ENCODE data around the gene ERRFI1.

Gene ERRFI1

DNA sequence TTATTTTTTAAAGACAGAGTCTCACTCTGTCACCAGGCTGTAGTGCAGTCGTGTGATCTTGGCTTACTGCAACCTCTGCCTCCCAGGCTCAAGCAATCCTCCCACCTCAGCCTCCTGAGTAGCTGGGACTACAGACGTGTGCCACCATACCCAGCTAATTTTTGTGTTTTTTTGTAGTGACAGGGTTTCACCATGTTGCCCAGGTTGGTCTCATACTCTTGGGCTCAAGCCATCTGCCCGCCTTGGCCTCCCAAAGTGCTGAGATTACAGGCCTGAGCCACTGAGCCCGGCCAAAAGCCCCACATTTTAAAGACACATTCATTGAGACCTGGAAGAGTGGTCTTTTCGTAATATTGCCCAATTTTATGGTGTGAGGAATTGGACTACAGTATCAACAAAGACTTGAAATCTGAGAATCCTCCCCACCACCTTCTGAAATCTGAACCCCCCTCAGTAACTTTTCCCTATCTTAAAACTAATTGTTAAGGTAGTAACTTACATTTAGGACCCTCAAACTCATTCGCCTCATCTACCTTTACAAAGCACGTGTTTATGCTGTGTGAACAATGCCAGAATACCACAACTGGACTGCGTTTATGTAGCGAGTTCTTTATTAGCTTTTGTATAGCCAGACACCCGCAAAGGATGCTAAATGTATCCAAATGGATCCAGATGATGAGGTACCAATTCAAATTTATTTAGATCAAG lies 2.7 kb downstream of the ERRFI1 start:
- H3K4me1 ChIP-seq (ENCODE audit: insufficient read depth, insufficient read length): peaks cover 4% of the 10 kb centered on the region
- H3K9me3 ChIP-seq (ENCODE audit: insufficient read depth, low read length): no peaks in the 10 kb centered on the region
- H3K36me3 ChIP-seq (ENCODE audit: insufficient read depth, insufficient read length, low read length): no peaks in the 10 kb centered on the region
- no peak for TF ChIP-seq ZNF274 (IDR thresholded peaks at IDR 0.05; ENCODE audit: low read depth, low read length)
- TF ChIP-seq SUZ12 (IDR thresholded peaks at IDR 0.05; ENCODE audit: extremely low read depth, insufficient read depth, insufficient read length): no peak
- no peak for TF ChIP-seq YY1 (IDR thresholded peaks at IDR 0.05; ENCODE audit: insufficient read depth, insufficient read length)
- no peak for DNase-seq (ENCODE audit: low read depth, low spot score)
- no peak overlapping the region for H3K9ac ChIP-seq (ENCODE audit: insufficient read length, low read depth)
- H3K27me3 ChIP-seq (ENCODE audit: insufficient read depth, insufficient read length): peaks cover 5% of the 10 kb centered on the region
- no peak overlapping the region for H3K4me3 ChIP-seq (ENCODE audit: insufficient read length, low read depth)

DNA sequence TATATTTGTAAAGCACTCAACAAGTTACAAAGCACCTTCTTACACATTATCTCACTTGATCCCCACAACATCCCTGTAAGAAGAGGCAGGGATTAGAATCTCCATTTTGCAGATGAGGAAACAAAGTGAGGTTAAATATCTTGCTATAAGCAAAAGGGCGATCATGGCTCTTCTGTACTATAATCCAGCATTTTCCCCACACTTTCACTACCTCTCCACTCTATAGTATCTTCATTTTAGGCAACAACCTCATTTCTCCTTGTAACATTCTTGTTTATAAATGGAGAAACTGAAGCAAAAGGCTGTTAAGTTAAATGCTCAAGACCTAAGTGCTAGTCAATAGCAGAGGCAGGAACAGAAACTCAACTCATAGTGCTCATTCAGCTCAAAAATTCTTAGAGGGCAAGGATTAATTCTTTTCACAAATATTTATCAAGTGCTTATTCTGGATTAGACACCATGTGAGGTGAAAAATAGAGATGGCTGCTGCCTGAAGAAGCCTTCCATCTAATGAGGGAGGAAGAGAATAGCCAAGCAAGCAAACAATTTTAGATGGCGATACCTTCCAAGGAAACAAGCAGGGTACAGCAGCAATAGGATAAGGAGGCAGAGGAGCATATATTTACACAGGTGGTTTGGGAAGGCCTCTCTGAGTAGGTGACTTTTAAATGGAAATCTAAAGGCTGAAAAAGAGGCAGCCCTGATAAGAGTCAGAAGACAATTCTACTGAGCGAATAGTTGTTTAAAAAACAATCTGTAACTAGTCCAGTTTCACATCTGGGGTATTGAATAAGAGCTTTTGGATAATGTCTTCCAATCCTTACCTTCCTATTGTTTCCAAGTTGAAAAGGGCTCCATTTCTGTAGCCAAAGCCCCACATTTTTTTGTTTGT lies 3.5 kb downstream of the ERRFI1 start:
- no peak for TF ChIP-seq YY1 (IDR thresholded peaks at IDR 0.05; ENCODE audit: insufficient read depth, insufficient read length)
- TF ChIP-seq ZNF274 (IDR thresholded peaks at IDR 0.05; ENCODE audit: low read depth, low read length): no peak
- no peak for TF ChIP-seq SUZ12 (IDR thresholded peaks at IDR 0.05; ENCODE audit: extremely low read depth, insufficient read depth, insufficient read length)
- H3K36me3 ChIP-seq (ENCODE audit: insufficient read depth, insufficient read length, low read length): no peaks in the 10 kb centered on the region
- H3K27me3 ChIP-seq (ENCODE audit: insufficient read depth, insufficient read length): peaks cover 5% of the 10 kb centered on the region
- H3K4me1 ChIP-seq (ENCODE audit: insufficient read depth, insufficient read length): peaks cover 4% of the 10 kb centered on the region
- H3K9me3 ChIP-seq (ENCODE audit: insufficient read depth, low read length): no peaks in the 10 kb centered on the region
- DNase-seq (ENCODE audit: low read depth, low spot score): no peak
- no peak overlapping the region for H3K9ac ChIP-seq (ENCODE audit: insufficient read length, low read depth)
- H3K4me3 ChIP-seq (ENCODE audit: insufficient read length, low read depth): no peak overlapping the region

DNA sequence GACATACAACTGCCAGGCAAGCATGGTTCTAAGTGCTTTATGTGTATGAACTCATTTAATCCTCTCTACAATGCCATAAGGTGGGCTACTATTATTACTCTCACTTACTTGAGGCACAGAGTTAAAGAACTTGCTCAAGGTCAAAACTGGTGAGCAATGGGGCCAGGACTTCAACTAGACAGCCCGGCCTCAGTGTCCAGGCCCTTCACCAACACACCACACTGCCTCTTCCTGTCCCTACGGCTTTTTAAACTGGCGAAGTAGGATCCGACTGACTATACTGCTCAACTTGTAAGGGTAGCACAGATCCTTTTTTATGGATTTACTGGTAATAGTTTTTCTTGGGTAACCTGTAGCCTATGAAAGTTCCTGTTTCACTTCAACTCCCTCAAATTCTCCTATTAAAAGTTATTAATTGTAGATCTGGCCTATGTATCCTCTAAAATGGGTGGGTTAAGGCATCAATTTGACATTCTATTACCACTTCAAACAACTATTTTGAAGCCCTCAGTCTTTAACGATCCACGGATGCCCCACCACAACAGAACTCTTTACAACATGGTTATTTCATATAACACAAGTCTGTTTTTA lies 4.3 kb downstream of the ERRFI1 start:
- no peak for TF ChIP-seq YY1 (IDR thresholded peaks at IDR 0.05; ENCODE audit: insufficient read depth, insufficient read length)
- Histone ChIP-seq H3K4me3 (ENCODE audit: insufficient read length, low read depth) (no peak overlapping the region), H3K4me1 (ENCODE audit: insufficient read depth, insufficient read length) (peaks cover under 1% of the 10 kb centered on the region), H3K9me3 (ENCODE audit: insufficient read depth, low read length) (no peaks in the 10 kb centered on the region), H3K9ac (ENCODE audit: insufficient read length, low read depth) (no peak overlapping the region), H3K36me3 (ENCODE audit: insufficient read depth, insufficient read length, low read length) (no peaks in the 10 kb centered on the region), H3K27me3 (ENCODE audit: insufficient read depth, insufficient read length) (peaks cover 1% of the 10 kb centered on the region)
- DNase-seq (ENCODE audit: low read depth, low spot score): no peak

DNA sequence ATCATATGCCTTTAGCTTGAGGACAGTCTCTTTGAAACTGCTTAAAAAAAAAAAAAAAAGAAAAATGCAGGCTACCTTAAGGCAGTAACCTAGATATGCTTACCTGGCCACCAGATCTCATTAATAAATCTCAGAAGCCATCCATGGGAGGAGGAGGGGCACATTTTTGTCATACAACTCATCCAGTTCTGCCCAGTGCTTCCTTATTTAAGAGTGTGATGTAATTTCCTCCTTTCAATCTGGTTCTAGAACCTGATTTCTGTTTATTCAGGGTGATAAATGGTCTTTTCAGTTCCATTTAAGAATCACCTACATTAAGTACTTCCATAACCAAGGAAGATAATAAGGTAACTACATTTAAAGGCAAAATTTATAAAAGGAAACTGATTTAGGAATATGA lies 6.1 kb downstream of the ERRFI1 start:
- Histone ChIP-seq H3K4me3 (ENCODE audit: insufficient read length, low read depth) (no peak overlapping the region), H3K4me1 (ENCODE audit: insufficient read depth, insufficient read length) (no peaks in the 10 kb centered on the region), H3K9ac (ENCODE audit: insufficient read length, low read depth) (no peak overlapping the region), H3K9me3 (ENCODE audit: insufficient read depth, low read length) (no peaks in the 10 kb centered on the region), H3K36me3 (ENCODE audit: insufficient read depth, insufficient read length, low read length) (peaks cover 5% of the 10 kb centered on the region), H3K27me3 (ENCODE audit: insufficient read depth, insufficient read length) (no peaks in the 10 kb centered on the region)
- TF ChIP-seq SUZ12 (IDR thresholded peaks at IDR 0.05; ENCODE audit: extremely low read depth, insufficient read depth, insufficient read length) (no peak), YY1 (IDR thresholded peaks at IDR 0.05; ENCODE audit: insufficient read depth, insufficient read length) (no peak), ZNF274 (IDR thresholded peaks at IDR 0.05; ENCODE audit: low read depth, low read length) (no peak)
- DNase-seq (ENCODE audit: low read depth, low spot score): no peak

DNA sequence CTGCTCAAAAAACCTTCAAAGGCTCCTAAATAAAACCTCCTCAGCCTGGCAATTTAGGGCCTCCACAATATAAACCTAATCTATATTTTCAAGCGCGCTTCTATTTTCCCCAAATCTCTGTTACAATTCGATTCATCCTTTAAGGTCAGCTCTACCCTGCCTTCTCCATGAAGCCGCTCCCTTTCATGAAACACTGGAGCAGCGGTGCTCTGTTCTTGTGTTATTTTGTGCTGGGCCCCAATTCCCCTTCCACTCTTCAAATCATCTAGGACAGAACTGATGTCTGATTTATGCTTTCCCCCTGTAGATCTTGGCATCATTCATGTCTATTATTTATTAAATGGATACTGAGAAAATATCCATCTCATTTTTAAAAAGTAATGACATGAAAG lies 6.9 kb downstream of the ERRFI1 start:
- H3K9me3 ChIP-seq (ENCODE audit: insufficient read depth, low read length): no peaks in the 10 kb centered on the region
- H3K27me3 ChIP-seq (ENCODE audit: insufficient read depth, insufficient read length): no peaks in the 10 kb centered on the region
- no peak overlapping the region for H3K9ac ChIP-seq (ENCODE audit: insufficient read length, low read depth)
- no peak for DNase-seq (ENCODE audit: low read depth, low spot score)
- TF ChIP-seq SUZ12 (IDR thresholded peaks at IDR 0.05; ENCODE audit: extremely low read depth, insufficient read depth, insufficient read length) (no peak), YY1 (IDR thresholded peaks at IDR 0.05; ENCODE audit: insufficient read depth, insufficient read length) (no peak), ZNF274 (IDR thresholded peaks at IDR 0.05; ENCODE audit: low read depth, low read length) (no peak)
- peaks cover 12% of the 10 kb centered on the region for H3K36me3 ChIP-seq (ENCODE audit: insufficient read depth, insufficient read length, low read length)
- H3K4me3 ChIP-seq (ENCODE audit: insufficient read length, low read depth): no peak overlapping the region
- no peaks in the 10 kb centered on the region for H3K4me1 ChIP-seq (ENCODE audit: insufficient read depth, insufficient read length)

DNA sequence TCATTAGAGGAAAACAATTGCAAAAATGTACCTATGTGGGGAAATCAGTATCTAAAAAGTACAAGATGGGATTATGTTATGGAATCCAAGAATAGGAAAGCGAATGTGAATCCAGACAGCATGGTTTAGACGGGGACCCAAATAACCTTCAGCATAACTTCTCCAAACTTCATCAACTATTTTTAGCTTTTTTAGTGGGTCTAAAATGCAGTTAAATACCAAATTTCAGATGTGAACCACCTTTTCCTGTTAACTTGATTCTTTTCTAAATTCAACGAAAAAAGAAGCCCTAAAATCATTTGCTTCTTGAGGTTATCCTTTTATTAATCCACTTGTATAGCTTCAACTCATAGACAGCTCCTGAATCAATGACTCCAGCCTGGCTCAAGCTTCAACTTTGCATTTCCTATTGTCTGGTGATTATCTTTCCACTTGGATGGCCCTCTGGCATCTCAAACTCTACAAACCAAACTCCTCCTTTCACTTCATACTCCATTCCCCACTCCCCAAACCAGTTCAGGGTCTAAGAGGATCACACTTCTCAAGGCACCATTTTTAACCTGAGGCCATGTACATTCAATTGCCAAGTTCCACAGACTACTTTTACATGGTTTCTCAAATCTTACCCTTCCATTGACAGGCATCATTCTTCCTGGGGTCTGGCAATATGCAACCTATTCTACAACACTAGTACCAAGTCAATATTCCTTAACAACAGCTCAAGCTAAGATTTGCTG lies 7.4 kb downstream of the ERRFI1 start:
- no peak overlapping the region for H3K4me3 ChIP-seq (ENCODE audit: insufficient read length, low read depth)
- no peaks in the 10 kb centered on the region for H3K27me3 ChIP-seq (ENCODE audit: insufficient read depth, insufficient read length)
- no peak overlapping the region for H3K9ac ChIP-seq (ENCODE audit: insufficient read length, low read depth)
- peaks cover 18% of the 10 kb centered on the region for H3K36me3 ChIP-seq (ENCODE audit: insufficient read depth, insufficient read length, low read length)
- DNase-seq (ENCODE audit: low read depth, low spot score): no peak
- TF ChIP-seq YY1 (IDR thresholded peaks at IDR 0.05; ENCODE audit: insufficient read depth, insufficient read length): no peak
- no peak for TF ChIP-seq ZNF274 (IDR thresholded peaks at IDR 0.05; ENCODE audit: low read depth, low read length)
- TF ChIP-seq SUZ12 (IDR thresholded peaks at IDR 0.05; ENCODE audit: extremely low read depth, insufficient read depth, insufficient read length): no peak
- H3K9me3 ChIP-seq (ENCODE audit: insufficient read depth, low read length): no peaks in the 10 kb centered on the region
- H3K4me1 ChIP-seq (ENCODE audit: insufficient read depth, insufficient read length): no peaks in the 10 kb centered on the region

Measured in NT2/D1 (cell line).